Measurements from ENCODE around the gene TMEM238. TPM values are rescaled to one million over a fixed set of nuclear protein-coding genes. Genes with fewer than 3 reads are reported as not detected.
A peak's percentile ranks its signal among the peaks of the same experiment; 100 is the strongest.

TMEM238 gene
- total RNA-seq, 2 experiments from 2014 or later, result 9.4 to 10.6 TPM

GRCh38 chr19:55353356-55353802, 30.7 kb downstream of the TMEM238 start:
- intact Hi-C loops (cut with micrococcal nuclease), result no loop called here
- DNase-seq (no peak), ATAC-seq (no peak)
- Mint-ChIP-seq H3K4me3 (peak overlapping the region; percentile 61), H3K9me3 (no peaks in the 10 kb centered on the region), H3K27ac (no peak overlapping the region), H3K27me3 (peaks cover 51% of the 10 kb centered on the region), H3K4me1 (ENCODE audit: low read depth) (peaks cover 15% of the 10 kb centered on the region), H3K36me3 (ENCODE audit: low read depth) (peaks cover 3% of the 10 kb centered on the region)
- TF ChIP-seq CTCF (IDR thresholded peaks at IDR 0.05), result no peak
- ChIA-PET POLR2A (interaction anchor here (0.6 to 1.8 kb wide), 5 partner anchors 11 to 217 kb away, joined by 3 to 9 read pairs (median 3); partner anchors contain the start of gene TMEM238), CTCF (no interaction called here)

- H3K36me3 Mint-ChIP-seq (ENCODE audit: low read depth), result peaks cover 3% of the 10 kb centered on the region
- intact Hi-C loops (cut with micrococcal nuclease), result no loop called here
- no peak for ATAC-seq
- H3K27ac Mint-ChIP-seq, result no peak overlapping the region
- H3K9me3 Mint-ChIP-seq, result no peaks in the 10 kb centered on the region
- H3K4me3 Mint-ChIP-seq, result no peak overlapping the region
- peaks cover 51% of the 10 kb centered on the region for H3K27me3 Mint-ChIP-seq
- DNase-seq, result no peak
- ChIA-PET POLR2A (interaction anchor here (1.0 to 1.8 kb wide), 4 partner anchors 20 to 216 kb away, joined by 3 to 9 read pairs (median 3); partner anchors contain the start of gene TMEM238), CTCF (no interaction called here)
- peaks cover 15% of the 10 kb centered on the region for H3K4me1 Mint-ChIP-seq (ENCODE audit: low read depth)
- no peak for TF ChIP-seq CTCF (IDR thresholded peaks at IDR 0.05)
Measured at GRCh38 chr19:55352549-55353145, 31.4 kb downstream of the TMEM238 start.

- ChIA-PET POLR2A (interaction anchor here (0.6 to 1.8 kb wide), 4 partner anchors 14 to 101 kb away, joined by 3 to 9 read pairs (median 3); partner anchors contain the start of gene TMEM238), CTCF (no interaction called here)
- Mint-ChIP-seq H3K27me3 (peaks cover 48% of the 10 kb centered on the region), H3K4me1 (ENCODE audit: low read depth) (peaks cover 15% of the 10 kb centered on the region), H3K4me3 (no peak overlapping the region), H3K36me3 (ENCODE audit: low read depth) (peaks cover 3% of the 10 kb centered on the region), H3K27ac (no peak overlapping the region), H3K9me3 (no peaks in the 10 kb centered on the region)
- intact Hi-C loops (cut with micrococcal nuclease), result no loop called here
- ATAC-seq, result no peak
- no peak for TF ChIP-seq CTCF (IDR thresholded peaks at IDR 0.05)
- DNase-seq, result peak; percentile 30
Measured at GRCh38 chr19:55352040-55352439, 32.1 kb downstream of the TMEM238 start.

- Mint-ChIP-seq H3K4me3 (no peak overlapping the region), H3K27ac (no peak overlapping the region), H3K4me1 (ENCODE audit: low read depth) (peaks cover 15% of the 10 kb centered on the region), H3K9me3 (no peaks in the 10 kb centered on the region), H3K36me3 (ENCODE audit: low read depth) (peaks cover 3% of the 10 kb centered on the region), H3K27me3 (peaks cover 45% of the 10 kb centered on the region)
- CTCF ChIA-PET, result no interaction called here
- intact Hi-C loops (cut with micrococcal nuclease), result no loop called here
- DNase-seq (no peak), ATAC-seq (no peak)
- POLR2A ChIA-PET, result interaction anchor here (0.8 to 4.0 kb wide), 2 partner anchors 13 to 57 kb away, joined by 3 to 22 read pairs; partner anchors contain the start of genes KMT5C and UBE2S
- TF ChIP-seq CTCF (IDR thresholded peaks at IDR 0.05), result no peak
Measured at GRCh38 chr19:55350620-55351315, 33.3 kb downstream of the TMEM238 start.
